GM23338 (cell line): ENCODE data around the gene RAP1GAP. TPM values are rescaled to one million over a fixed set of nuclear protein-coding genes. Genes with fewer than 3 reads are reported as not detected.

ENCODE experiments used
- ATAC-seq: fragments of 200-7000 bp; cut with Tn5 transposase; 3 replicates; pipeline ENCODE4 v1.9.1; 2020
- DNase-seq: peaks from one replicate; pipeline ENCODE4 v3.0.0-alpha.2; 2015; ENCODE audit warnings: low spot score
- H2AFZ ChIP-seq: fragments of 200-600 bp; sonication (generic); 2 replicates; pipeline ENCODE4 v1.8.0; 2016; ENCODE audit warnings: antibody characterized with exemption, mild to moderate bottlenecking, moderate library complexity
- H3F3A ChIP-seq: fragments of 200-600 bp; sonication (generic); replicated peaks from 2 replicates; pipeline ENCODE4 v1.8.0; 2017; ENCODE audit warnings: antibody characterized with exemption, mixed run types, low read depth
- H3K27ac ChIP-seq: fragments of 200-600 bp; sonication (generic); 2 replicates; pipeline ENCODE4 v1.6.1; 2016; ENCODE audit warnings: low read depth
- H3K27me3 ChIP-seq: fragments of 200-600 bp; sonication (generic); 2 replicates; pipeline ENCODE4 v1.8.0; 2016; ENCODE audit warnings: mild to moderate bottlenecking, mixed run types, moderate library complexity; ENCODE audit not compliant: insufficient read depth
- H3K36me3 ChIP-seq: fragments of 200-600 bp; sonication (generic); 2 replicates; pipeline ENCODE4 v1.8.0; 2016; ENCODE audit warnings: mild to moderate bottlenecking; ENCODE audit not compliant: insufficient read depth
- H3K4me1 ChIP-seq: fragments of 200-600 bp; sonication (generic); 2 replicates; pipeline ENCODE4 v1.8.0; 2016; ENCODE audit warnings: mild to moderate bottlenecking, moderate library complexity; ENCODE audit not compliant: insufficient read depth
- H3K4me2 ChIP-seq: fragments of 200-600 bp; sonication (generic); 2 replicates; pipeline ENCODE4 v1.7.1; 2017; ENCODE audit warnings: mixed run types
- H3K4me3 ChIP-seq: fragments of 200-600 bp; sonication (generic); 2 replicates; pipeline ENCODE4 v1.6.1; 2016; ENCODE audit warnings: mixed run types
- H3K79me2 ChIP-seq: fragments of 200-600 bp; sonication (generic); replicated peaks from 2 replicates; pipeline ENCODE4 v1.8.0; 2017; ENCODE audit warnings: mild to moderate bottlenecking; ENCODE audit not compliant: insufficient read depth
- H3K9me2 ChIP-seq: fragments of 200-600 bp; sonication (generic); 2 replicates; pipeline ENCODE4 v1.8.0; 2017; ENCODE audit not compliant: insufficient read depth
- H4K20me1 ChIP-seq: fragments of 200-600 bp; sonication (generic); replicated peaks from 2 replicates; pipeline ENCODE4 v1.8.0; 2017; ENCODE audit warnings: mild to moderate bottlenecking; ENCODE audit not compliant: insufficient read depth
- H3K27ac Mint-ChIP-seq: 2 replicates; pipeline ENCODE4 v1.8.0; 2020; ENCODE audit warnings: inconsistent platforms, mild to moderate bottlenecking, moderate library complexity, mixed read lengths
- H3K27me3 Mint-ChIP-seq: 3 replicates; pipeline ENCODE4 v1.8.0; 2022; ENCODE audit warnings: low read depth, mild to moderate bottlenecking, moderate library complexity, mixed read lengths, inconsistent platforms; ENCODE audit not compliant: insufficient read depth, poor library complexity
- H3K36me3 Mint-ChIP-seq: 3 replicates; pipeline ENCODE4 v1.8.0; 2021; ENCODE audit warnings: low read depth, mild to moderate bottlenecking, inconsistent platforms, moderate library complexity, mixed read lengths
- H3K4me1 Mint-ChIP-seq: 3 replicates; pipeline ENCODE4 v1.8.0; 2020; ENCODE audit warnings: mild to moderate bottlenecking, inconsistent platforms, mixed read lengths
- H3K4me3 Mint-ChIP-seq: 3 replicates; pipeline ENCODE4 v1.8.0; 2021; ENCODE audit warnings: moderate library complexity, mild to moderate bottlenecking, inconsistent platforms, mixed read lengths
- H3K9me3 Mint-ChIP-seq: 3 replicates; pipeline ENCODE4 v1.8.0; 2020; ENCODE audit warnings: moderate library complexity, mild to moderate bottlenecking, inconsistent platforms, mixed read lengths
- EZH2 ChIP-seq: fragments of 200-600 bp; sonication (generic); IDR thresholded peaks from one replicate; pipeline ENCODE4 v1.8.0; 2017; ENCODE audit warnings: antibody characterized with exemption, mild to moderate bottlenecking, low read depth; ENCODE audit not compliant: unreplicated experiment
- EZH2phosphoT487 ChIP-seq: fragments of 200-600 bp; sonication (generic); IDR thresholded peaks from one replicate; pipeline ENCODE4 v1.8.1; 2018; ENCODE audit warnings: antibody characterized with exemption; ENCODE audit not compliant: unreplicated experiment
- POLR2AphosphoS5 ChIP-seq: IDR thresholded peaks from 2 replicates; pipeline ENCODE4 v1.6.1; 2016; ENCODE audit warnings: antibody characterized with exemption, low read depth
- STAT1 ChIP-seq: IDR thresholded peaks from one replicate; pipeline ENCODE4 v1.6.1; 2016; ENCODE audit warnings: antibody characterized with exemption; ENCODE audit not compliant: unreplicated experiment
- ZNF331 ChIP-seq: fragments of 250-450 bp; sonication (Bioruptor Pico); IDR thresholded peaks from 2 replicates; pipeline ENCODE4 v1.5.0; 2020; ENCODE audit warnings: low read depth, mild to moderate bottlenecking, moderate library complexity
- polyA plus RNA-seq: library from polyadenylated mRNA; unstranded; fragments of >200 nt; fragmentation: Nextera tagmentation; extraction: Ambion mirVana; gene quantifications from 2 replicates; pipeline ENCODE4 v1.2.1, GENCODE V29; 2016
- total RNA-seq: library from RNA; depleted of rRNA; stranded (reverse); fragments of >200 nt; shearing (Covaris generic); gene quantifications from 2 replicates; pipeline ENCODE4 v1.2.3, GENCODE V29; 2014
- TF ChIP-seq, protein P1 (sequence below), 2 experiments: fragments of 200-600 bp in 1 of 2; sonication (generic) in 1 of 2; conservative IDR thresholded peaks; 2 replicates each; pipeline versions ENCODE4 v1.5.1 to v1.6.1; 2016 to 2017; ENCODE audit warnings: antibody characterized with exemption in 2 of 2, low read depth in 2 of 2, mild to moderate bottlenecking in 2 of 2, moderate library complexity in 1 of 2
- TF ChIP-seq, protein P2 (sequence below): fragments of 250-450 bp; sonication (Bioruptor Pico); IDR thresholded peaks from 2 replicates; pipeline ENCODE4 v1.5.0; 2020; ENCODE audit warnings: mild to moderate bottlenecking, moderate library complexity
- TF ChIP-seq, protein P3 (sequence below): IDR thresholded peaks from one replicate; pipeline ENCODE4 v1.6.1; 2018; ENCODE audit warnings: antibody characterized with exemption; ENCODE audit not compliant: unreplicated experiment
- TF ChIP-seq, protein P4 (sequence below): IDR thresholded peaks from 2 replicates; pipeline ENCODE4 v1.6.1; 2016; ENCODE audit warnings: antibody characterized with exemption

RAP1GAP gene
- total and polyA plus RNA-seq, 2 experiments from 2014 or later = 4.3 to 6.6 TPM

DNA sequence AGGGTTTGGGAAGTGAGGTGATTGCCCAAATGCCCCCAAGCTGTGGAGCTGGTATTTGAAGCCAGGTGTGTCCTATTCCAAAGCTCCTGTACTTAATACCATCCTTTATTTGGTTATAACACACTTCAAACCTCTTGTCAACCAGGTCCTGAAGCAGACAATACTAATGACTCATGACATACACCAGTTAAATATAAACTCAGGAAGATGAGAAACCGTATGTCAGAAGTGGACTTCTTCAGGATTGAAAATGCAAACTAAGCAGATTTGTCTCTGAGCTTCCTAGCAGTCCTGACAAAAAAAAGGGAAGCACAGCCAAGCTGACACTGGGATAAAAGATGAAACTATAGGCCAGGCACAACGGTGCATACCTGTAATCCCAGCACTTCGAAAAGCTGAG is 89.4 kb downstream of the RAP1GAP start:
- no peak overlapping the region for H3K4me3 Mint-ChIP-seq
- DNase-seq = no peak
- ATAC-seq = no peak

More for the DNA sequence above, 89.4 kb downstream of the RAP1GAP start:
- Histone ChIP-seq H4K20me1 (no peaks in the 10 kb centered on the region), H3K27ac (no peak overlapping the region), H3K79me2 (no peaks in the 10 kb centered on the region), H3K9me2 (no peaks in the 10 kb centered on the region), H3K27me3 (no peaks in the 10 kb centered on the region), H3F3A (no peaks in the 10 kb centered on the region), H3K4me2 (no peak overlapping the region), H3K4me3 (no peak overlapping the region), H3K4me1 (no peaks in the 10 kb centered on the region), H2AFZ (no peak overlapping the region), H3K36me3 (no peaks in the 10 kb centered on the region)
- Mint-ChIP-seq H3K36me3 (no peaks in the 10 kb centered on the region; the same call in 2 of the 3 replicates), H3K27ac (no peak overlapping the region), H3K27me3 (peaks cover 9% of the 10 kb centered on the region), H3K4me1 (no peaks in the 10 kb centered on the region), H3K9me3 (no peaks in the 10 kb centered on the region)
- TF ChIP-seq EZH2 = no peak
- TF ChIP-seq, protein P1, sequence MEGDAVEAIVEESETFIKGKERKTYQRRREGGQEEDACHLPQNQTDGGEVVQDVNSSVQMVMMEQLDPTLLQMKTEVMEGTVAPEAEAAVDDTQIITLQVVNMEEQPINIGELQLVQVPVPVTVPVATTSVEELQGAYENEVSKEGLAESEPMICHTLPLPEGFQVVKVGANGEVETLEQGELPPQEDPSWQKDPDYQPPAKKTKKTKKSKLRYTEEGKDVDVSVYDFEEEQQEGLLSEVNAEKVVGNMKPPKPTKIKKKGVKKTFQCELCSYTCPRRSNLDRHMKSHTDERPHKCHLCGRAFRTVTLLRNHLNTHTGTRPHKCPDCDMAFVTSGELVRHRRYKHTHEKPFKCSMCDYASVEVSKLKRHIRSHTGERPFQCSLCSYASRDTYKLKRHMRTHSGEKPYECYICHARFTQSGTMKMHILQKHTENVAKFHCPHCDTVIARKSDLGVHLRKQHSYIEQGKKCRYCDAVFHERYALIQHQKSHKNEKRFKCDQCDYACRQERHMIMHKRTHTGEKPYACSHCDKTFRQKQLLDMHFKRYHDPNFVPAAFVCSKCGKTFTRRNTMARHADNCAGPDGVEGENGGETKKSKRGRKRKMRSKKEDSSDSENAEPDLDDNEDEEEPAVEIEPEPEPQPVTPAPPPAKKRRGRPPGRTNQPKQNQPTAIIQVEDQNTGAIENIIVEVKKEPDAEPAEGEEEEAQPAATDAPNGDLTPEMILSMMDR (conservative IDR thresholded peaks at IDR 0.05; ENCODE audit: low read depth in 2 of 2) = no peak
- no peak for TF ChIP-seq EZH2phosphoT487
- TF ChIP-seq, protein P2, sequence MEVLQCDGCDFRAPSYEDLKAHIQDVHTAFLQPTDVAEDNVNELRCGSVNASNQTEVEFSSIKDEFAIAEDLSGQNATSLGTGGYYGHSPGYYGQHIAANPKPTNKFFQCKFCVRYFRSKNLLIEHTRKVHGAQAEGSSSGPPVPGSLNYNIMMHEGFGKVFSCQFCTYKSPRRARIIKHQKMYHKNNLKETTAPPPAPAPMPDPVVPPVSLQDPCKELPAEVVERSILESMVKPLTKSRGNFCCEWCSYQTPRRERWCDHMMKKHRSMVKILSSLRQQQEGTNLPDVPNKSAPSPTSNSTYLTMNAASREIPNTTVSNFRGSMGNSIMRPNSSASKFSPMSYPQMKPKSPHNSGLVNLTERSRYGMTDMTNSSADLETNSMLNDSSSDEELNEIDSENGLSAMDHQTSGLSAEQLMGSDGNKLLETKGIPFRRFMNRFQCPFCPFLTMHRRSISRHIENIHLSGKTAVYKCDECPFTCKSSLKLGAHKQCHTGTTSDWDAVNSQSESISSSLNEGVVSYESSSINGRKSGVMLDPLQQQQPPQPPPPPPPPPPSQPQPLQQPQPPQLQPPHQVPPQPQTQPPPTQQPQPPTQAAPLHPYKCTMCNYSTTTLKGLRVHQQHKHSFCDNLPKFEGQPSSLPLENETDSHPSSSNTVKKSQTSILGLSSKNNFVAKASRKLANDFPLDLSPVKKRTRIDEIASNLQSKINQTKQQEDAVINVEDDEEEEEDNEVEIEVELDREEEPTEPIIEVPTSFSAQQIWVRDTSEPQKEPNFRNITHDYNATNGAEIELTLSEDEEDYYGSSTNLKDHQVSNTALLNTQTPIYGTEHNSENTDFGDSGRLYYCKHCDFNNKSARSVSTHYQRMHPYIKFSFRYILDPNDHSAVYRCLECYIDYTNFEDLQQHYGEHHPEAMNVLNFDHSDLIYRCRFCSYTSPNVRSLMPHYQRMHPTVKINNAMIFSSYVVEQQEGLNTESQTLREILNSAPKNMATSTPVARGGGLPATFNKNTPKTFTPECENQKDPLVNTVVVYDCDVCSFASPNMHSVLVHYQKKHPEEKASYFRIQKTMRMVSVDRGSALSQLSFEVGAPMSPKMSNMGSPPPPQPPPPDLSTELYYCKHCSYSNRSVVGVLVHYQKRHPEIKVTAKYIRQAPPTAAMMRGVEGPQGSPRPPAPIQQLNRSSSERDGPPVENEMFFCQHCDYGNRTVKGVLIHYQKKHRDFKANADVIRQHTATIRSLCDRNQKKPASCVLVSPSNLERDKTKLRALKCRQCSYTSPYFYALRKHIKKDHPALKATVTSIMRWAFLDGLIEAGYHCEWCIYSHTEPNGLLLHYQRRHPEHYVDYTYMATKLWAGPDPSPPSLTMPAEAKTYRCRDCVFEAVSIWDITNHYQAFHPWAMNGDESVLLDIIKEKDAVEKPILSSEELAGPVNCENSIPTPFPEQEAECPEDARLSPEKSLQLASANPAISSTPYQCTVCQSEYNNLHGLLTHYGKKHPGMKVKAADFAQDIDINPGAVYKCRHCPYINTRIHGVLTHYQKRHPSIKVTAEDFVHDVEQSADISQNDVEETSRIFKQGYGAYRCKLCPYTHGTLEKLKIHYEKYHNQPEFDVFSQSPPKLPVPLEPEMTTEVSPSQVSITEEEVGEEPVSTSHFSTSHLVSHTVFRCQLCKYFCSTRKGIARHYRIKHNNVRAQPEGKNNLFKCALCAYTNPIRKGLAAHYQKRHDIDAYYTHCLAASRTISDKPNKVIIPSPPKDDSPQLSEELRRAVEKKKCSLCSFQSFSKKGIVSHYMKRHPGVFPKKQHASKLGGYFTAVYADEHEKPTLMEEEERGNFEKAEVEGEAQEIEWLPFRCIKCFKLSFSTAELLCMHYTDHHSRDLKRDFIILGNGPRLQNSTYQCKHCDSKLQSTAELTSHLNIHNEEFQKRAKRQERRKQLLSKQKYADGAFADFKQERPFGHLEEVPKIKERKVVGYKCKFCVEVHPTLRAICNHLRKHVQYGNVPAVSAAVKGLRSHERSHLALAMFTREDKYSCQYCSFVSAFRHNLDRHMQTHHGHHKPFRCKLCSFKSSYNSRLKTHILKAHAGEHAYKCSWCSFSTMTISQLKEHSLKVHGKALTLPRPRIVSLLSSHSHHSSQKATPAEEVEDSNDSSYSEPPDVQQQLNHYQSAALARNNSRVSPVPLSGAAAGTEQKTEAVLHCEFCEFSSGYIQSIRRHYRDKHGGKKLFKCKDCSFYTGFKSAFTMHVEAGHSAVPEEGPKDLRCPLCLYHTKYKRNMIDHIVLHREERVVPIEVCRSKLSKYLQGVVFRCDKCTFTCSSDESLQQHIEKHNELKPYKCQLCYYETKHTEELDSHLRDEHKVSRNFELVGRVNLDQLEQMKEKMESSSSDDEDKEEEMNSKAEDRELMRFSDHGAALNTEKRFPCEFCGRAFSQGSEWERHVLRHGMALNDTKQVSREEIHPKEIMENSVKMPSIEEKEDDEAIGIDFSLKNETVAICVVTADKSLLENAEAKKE (CRISPR knock-in tag) = no peak
- TF ChIP-seq, protein P3, sequence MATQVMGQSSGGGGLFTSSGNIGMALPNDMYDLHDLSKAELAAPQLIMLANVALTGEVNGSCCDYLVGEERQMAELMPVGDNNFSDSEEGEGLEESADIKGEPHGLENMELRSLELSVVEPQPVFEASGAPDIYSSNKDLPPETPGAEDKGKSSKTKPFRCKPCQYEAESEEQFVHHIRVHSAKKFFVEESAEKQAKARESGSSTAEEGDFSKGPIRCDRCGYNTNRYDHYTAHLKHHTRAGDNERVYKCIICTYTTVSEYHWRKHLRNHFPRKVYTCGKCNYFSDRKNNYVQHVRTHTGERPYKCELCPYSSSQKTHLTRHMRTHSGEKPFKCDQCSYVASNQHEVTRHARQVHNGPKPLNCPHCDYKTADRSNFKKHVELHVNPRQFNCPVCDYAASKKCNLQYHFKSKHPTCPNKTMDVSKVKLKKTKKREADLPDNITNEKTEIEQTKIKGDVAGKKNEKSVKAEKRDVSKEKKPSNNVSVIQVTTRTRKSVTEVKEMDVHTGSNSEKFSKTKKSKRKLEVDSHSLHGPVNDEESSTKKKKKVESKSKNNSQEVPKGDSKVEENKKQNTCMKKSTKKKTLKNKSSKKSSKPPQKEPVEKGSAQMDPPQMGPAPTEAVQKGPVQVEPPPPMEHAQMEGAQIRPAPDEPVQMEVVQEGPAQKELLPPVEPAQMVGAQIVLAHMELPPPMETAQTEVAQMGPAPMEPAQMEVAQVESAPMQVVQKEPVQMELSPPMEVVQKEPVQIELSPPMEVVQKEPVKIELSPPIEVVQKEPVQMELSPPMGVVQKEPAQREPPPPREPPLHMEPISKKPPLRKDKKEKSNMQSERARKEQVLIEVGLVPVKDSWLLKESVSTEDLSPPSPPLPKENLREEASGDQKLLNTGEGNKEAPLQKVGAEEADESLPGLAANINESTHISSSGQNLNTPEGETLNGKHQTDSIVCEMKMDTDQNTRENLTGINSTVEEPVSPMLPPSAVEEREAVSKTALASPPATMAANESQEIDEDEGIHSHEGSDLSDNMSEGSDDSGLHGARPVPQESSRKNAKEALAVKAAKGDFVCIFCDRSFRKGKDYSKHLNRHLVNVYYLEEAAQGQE = no peak
- TF ChIP-seq ZNF331 (CRISPR knock-in tag) = no peak
- no peak for TF ChIP-seq POLR2AphosphoS5
- TF ChIP-seq, protein P4, sequence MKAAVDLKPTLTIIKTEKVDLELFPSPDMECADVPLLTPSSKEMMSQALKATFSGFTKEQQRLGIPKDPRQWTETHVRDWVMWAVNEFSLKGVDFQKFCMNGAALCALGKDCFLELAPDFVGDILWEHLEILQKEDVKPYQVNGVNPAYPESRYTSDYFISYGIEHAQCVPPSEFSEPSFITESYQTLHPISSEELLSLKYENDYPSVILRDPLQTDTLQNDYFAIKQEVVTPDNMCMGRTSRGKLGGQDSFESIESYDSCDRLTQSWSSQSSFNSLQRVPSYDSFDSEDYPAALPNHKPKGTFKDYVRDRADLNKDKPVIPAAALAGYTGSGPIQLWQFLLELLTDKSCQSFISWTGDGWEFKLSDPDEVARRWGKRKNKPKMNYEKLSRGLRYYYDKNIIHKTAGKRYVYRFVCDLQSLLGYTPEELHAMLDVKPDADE = no peak
- no peak for TF ChIP-seq STAT1
